GM23248 (cell line): ENCODE results near the gene TOMM7.

Experiments used
- EZH2 ChIP-seq: fragments of 200-600 bp; sonication (generic); IDR thresholded peaks from 2 replicates; pipeline ENCODE4 v1.6.1; 2018; ENCODE audit warnings: antibody characterized with exemption, mild to moderate bottlenecking; ENCODE audit not compliant: insufficient read depth, poor library complexity, severe bottlenecking
- EZH2phosphoT487 ChIP-seq: fragments of 200-600 bp; sonication (generic); IDR thresholded peaks from 2 replicates; pipeline ENCODE4 v1.6.1; 2018; ENCODE audit warnings: antibody characterized with exemption, moderate library complexity, mild to moderate bottlenecking, low read depth; ENCODE audit not compliant: insufficient read depth

GRCh38 chr7:22832401-22832800 lies 9.8 kb upstream of the TOMM7 start:
- TF ChIP-seq EZH2 = no peak
- TF ChIP-seq EZH2phosphoT487 = no peak
